Right lobe of liver (tissue), 6 donors: ENCODE measurements around the gene NSRP1. TPM values are rescaled to one million over a fixed set of nuclear protein-coding genes. Genes with fewer than 3 reads are reported as not detected.

Experiments used
- ATAC-seq, 4 donors: fragments of 200-7000 bp; cut with Tn5 transposase; one replicate each; pipeline ENCODE4 v1.9.1; 2020; ENCODE audit warnings: mild to moderate bottlenecking in 4 of 4, moderate library complexity in 4 of 4
- DNase-seq, 3 donors: peaks; one replicate each; pipeline ENCODE4 v3.0.0-alpha.2; 2020
- H3K27ac ChIP-seq, 3 donors: fragments of 200-600 bp; one replicate each; pipeline ENCODE4 v1.8.0; 2022
- H3K27me3 ChIP-seq, 2 donors: fragments of 200-600 bp; one replicate each; pipeline ENCODE4 v1.8.0; 2022
- H3K36me3 ChIP-seq, 4 donors: fragments of 200-600 bp; sonication (generic) in 1 of 4; one replicate each; pipeline versions ENCODE4 v1.5.1 to v1.8.0; 2017 to 2022; ENCODE audit warnings: control low read depth in 1 of 4
- H3K4me1 ChIP-seq, 4 donors: fragments of 200-600 bp; sonication (generic) in 1 of 4; one replicate each; pipeline versions ENCODE4 v1.5.1 to v1.8.0; 2017 to 2022; ENCODE audit warnings: control low read depth in 1 of 4
- H3K4me3 ChIP-seq, 3 donors: fragments of 200-600 bp; one replicate each; pipeline ENCODE4 v1.8.0; 2022
- H3K9me3 ChIP-seq, 4 donors: fragments of 200-600 bp; sonication (generic) in 1 of 4; one replicate each; pipeline versions ENCODE4 v1.5.1 to v1.8.0; 2017 to 2022; ENCODE audit warnings: control low read depth in 1 of 4
- POLR2A ChIP-seq: fragments of 450-650 bp; IDR thresholded peaks from one replicate; pipeline ENCODE4 v1.6.1; 2017; ENCODE audit warnings: antibody characterized with exemption, mild to moderate bottlenecking
- WGBS: methylation state at CpG from one replicate; pipeline ENCODE4 v1.1.6; 2018; ENCODE audit warnings: low coverage, low lambda C conversion rate; ENCODE audit not compliant: insufficient coverage; ENCODE audit errors: missing lambda C conversion rate; 5-methylcytosine and 5-hydroxymethylcytosine counted together
- intact Hi-C, 2 donors: fragments of 100-400 bp; cut with DNase I; formaldehyde crosslinking; loops; one replicate each; pipeline versions ENCODE4 v1.11.2 to v1.14.1; 2022
- total RNA-seq, 6 experiments: library from RNA; depleted of rRNA in 2 of 6; stranded (reverse); fragments of >200 nt in 2 of 6; fragmentation: NEBNext Ultra II Directional in 3 of 6; extraction: Animal tissue kit (Norgen Biotek cat#: 25700) in 3 of 6; gene quantifications; one replicate each; pipeline versions ENCODE4 v1.1.0 to v1.2.4, GENCODE V29; 2016 to 2023
- TF ChIP-seq, protein P1 (sequence below), 4 donors: fragments of 200-600 bp in 3 of 4; fragments of 450-650 bp in 1 of 4; IDR thresholded peaks; one replicate each; pipeline versions ENCODE4 v1.5.1 to v1.8.0; 2016 to 2022; ENCODE audit warnings: antibody characterized with exemption in 4 of 4, mild to moderate bottlenecking in 2 of 4
- donor health status: DM: no; HTN: yes; CAD: no.
- donor health status: DM: no; HTN: no; CAD: no.
- donor health status: DM: no; HTN: no; CAD: no.
- donor health status: DM: no; HTN: yes; CAD: no.
- donor health status: DM: no; HTN: yes; CAD: no.

Gene NSRP1
- total RNA-seq, 6 experiments from 2014 or later: 5.8 to 11.7 (median 8.1) TPM

DNA sequence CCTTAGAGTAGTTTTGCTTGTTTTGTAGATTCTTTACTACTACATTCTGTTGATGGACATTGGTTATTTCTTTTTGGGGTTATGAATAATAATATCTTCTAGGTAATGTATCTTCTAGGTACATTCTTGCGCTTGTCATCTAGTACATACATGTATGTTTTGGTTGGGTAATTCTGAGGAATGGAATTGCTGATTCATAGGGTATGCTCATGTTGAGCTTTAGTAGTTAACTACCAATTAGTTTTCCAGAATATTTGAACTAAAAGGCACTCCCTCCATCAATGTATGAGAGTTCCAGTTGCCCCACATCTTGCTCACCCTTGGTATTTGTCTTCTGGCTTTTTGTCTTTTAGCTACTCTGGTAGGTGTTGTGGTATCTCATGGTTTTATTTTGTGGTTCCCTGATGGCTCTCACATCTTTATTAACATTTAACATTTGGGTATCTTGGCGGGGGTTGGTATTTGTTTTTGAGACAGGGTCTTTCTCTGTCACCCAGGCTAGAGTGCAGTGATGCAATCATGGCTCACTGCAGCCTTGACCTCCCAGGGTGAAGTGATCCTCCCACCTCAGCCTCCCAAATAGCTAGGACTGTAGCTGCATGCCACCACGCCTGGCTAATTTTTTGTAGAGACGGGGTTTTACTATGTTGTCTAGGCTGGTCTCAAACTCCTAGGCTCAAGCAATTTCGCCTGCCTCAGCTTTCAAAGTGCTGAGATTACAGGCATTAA lies 71.8 kb downstream of the NSRP1 start:
- 96% methylated on average over 3 of the region's 5 CpGs for WGBS
- no peaks in the 10 kb centered on the region for H3K9me3 ChIP-seq
- H3K36me3 ChIP-seq: peaks cover 0 to 22% (median 14%) of the 10 kb centered on the region in 4 donors
- H3K4me3 ChIP-seq: no peak overlapping the region
- DNase-seq (no peak), ATAC-seq (no peak)
- H3K4me1 ChIP-seq: no peaks in the 10 kb centered on the region
- H3K27ac ChIP-seq: no peak overlapping the region
- TF ChIP-seq, protein P1, sequence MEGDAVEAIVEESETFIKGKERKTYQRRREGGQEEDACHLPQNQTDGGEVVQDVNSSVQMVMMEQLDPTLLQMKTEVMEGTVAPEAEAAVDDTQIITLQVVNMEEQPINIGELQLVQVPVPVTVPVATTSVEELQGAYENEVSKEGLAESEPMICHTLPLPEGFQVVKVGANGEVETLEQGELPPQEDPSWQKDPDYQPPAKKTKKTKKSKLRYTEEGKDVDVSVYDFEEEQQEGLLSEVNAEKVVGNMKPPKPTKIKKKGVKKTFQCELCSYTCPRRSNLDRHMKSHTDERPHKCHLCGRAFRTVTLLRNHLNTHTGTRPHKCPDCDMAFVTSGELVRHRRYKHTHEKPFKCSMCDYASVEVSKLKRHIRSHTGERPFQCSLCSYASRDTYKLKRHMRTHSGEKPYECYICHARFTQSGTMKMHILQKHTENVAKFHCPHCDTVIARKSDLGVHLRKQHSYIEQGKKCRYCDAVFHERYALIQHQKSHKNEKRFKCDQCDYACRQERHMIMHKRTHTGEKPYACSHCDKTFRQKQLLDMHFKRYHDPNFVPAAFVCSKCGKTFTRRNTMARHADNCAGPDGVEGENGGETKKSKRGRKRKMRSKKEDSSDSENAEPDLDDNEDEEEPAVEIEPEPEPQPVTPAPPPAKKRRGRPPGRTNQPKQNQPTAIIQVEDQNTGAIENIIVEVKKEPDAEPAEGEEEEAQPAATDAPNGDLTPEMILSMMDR (IDR thresholded peaks at IDR 0.05): no peak
- no peak for TF ChIP-seq POLR2A
- intact Hi-C loops: loop anchor here in 1 of 2 donors (10.0 kb wide), 1 partner anchor 54 kb away; no protein-coding TSS in a partner anchor
- no peaks in the 10 kb centered on the region for H3K27me3 ChIP-seq

DNA sequence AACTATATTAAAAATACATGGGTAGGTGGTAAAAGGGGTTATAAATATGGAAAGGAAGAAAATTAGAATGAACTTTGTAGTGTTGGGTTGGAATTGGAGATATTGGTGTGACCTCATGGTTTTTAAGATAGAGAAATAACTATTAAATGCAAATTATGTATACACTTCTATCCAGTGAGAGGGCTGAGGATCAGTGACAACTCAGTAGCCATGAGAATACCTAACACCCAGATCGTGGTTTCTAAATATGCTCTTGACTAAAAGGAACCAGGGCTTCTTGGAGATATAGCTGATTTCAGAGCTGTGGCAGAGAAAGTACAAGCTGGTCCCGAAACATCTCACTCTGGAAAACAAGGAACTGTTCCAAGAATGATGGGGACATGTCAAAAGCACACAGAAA lies 74.5 kb downstream of the NSRP1 start:
- intact Hi-C loops: no loop called here
- no peak for DNase-seq
- H3K27ac ChIP-seq: no peak overlapping the region
- TF ChIP-seq, protein P1 (IDR thresholded peaks at IDR 0.05): no peak
- no peak for TF ChIP-seq POLR2A
- no peaks in the 10 kb centered on the region for H3K9me3 ChIP-seq
- ATAC-seq: no peak
- H3K4me1 ChIP-seq: no peaks in the 10 kb centered on the region
- H3K36me3 ChIP-seq: peaks cover 0 to 6% (median under 1%) of the 10 kb centered on the region in 4 donors
- H3K4me3 ChIP-seq: no peak overlapping the region
- H3K27me3 ChIP-seq: no peaks in the 10 kb centered on the region
- WGBS: 73% methylated on average over 2 of the region's 2 CpGs

DNA sequence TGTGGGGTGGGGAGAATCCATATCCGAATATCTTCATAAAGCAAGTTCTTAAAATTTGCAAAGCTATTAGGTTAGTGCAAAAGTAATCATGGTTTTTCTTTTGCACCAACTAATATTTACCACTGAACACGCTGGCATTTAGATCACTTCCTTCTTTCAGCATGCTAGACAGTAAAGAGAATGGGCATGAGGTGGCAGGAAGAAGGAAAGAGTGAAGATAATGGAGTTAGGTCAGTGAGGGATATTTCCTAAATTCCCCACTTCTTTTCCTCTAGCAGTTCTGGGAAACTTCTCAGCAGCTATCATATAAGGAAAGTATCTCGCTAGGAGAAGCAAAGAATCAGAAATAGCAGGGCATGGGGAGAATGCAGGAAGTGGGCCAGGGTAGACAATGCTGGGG lies 79.9 kb downstream of the NSRP1 start:
- DNase-seq (no peak), ATAC-seq (no peak)
- WGBS: 67% methylated on average over 3 of the region's 3 CpGs
- Histone ChIP-seq H3K27ac (no peak overlapping the region), H3K4me1 (no peaks in the 10 kb centered on the region), H3K9me3 (no peaks in the 10 kb centered on the region), H3K36me3 (no peaks in the 10 kb centered on the region), H3K27me3 (no peaks in the 10 kb centered on the region), H3K4me3 (no peak overlapping the region)
- TF ChIP-seq POLR2A: no peak
- TF ChIP-seq, protein P1 (IDR thresholded peaks at IDR 0.05): no peak
- intact Hi-C loops: no loop called here

DNA sequence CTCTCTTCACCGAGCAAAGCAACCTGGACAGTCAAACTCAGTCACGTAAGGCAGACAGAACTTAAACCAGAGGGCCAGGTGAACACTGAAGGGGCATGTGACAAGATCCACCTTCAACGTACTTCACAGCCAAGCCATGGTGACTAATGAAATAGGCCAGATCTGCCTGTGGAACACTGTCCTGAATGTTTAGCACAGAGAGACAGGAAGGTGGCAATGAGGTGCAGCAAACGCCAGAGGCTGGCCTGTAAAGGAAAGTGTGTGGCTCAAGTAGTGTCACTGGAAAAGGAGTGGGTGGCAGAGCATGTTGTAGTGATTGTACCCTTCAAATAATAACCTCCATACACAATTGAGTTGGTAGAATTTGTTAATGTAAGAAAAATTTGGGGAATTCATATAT lies 80.8 kb downstream of the NSRP1 start:
- Histone ChIP-seq H3K27ac (no peak overlapping the region), H3K4me3 (no peak overlapping the region), H3K4me1 (no peaks in the 10 kb centered on the region), H3K36me3 (no peaks in the 10 kb centered on the region), H3K9me3 (no peaks in the 10 kb centered on the region), H3K27me3 (no peaks in the 10 kb centered on the region)
- intact Hi-C loops: no loop called here
- TF ChIP-seq, protein P1 (IDR thresholded peaks at IDR 0.05): no peak
- DNase-seq: no peak
- no peak for ATAC-seq
- 84% methylated on average over 4 of the region's 4 CpGs for WGBS
